HepG2 (cell line): ENCODE measurements around the gene GDF15. TPM values are rescaled to one million over a fixed set of nuclear protein-coding genes. Genes with fewer than 3 reads are reported as not detected.

Source experiments
- CBFB ChIP-seq: sonication (generic); formaldehyde crosslinking; IDR thresholded peaks from 2 replicates; pipeline ENCODE4 v1.4.0; 2020; ENCODE audit warnings: missing genetic modification reagents
- DRAP1 ChIP-seq: IDR thresholded peaks from 2 replicates; pipeline ENCODE4 v1.6.1; 2016; ENCODE audit warnings: missing genetic modification reagents, missing compliant biosample characterization
- GATAD2A ChIP-seq: IDR thresholded peaks from 2 replicates; pipeline ENCODE4 v1.6.1; 2016
- GFI1 ChIP-seq: sonication (generic); formaldehyde crosslinking; IDR thresholded peaks from 2 replicates; pipeline ENCODE4 v1.5.0; 2020; ENCODE audit warnings: missing genetic modification reagents, mild to moderate bottlenecking, borderline replicate concordance
- KDM3A ChIP-seq: IDR thresholded peaks from 2 replicates; pipeline ENCODE4 v1.6.1; 2018; ENCODE audit warnings: low read depth, missing compliant biosample characterization
- NFATC3 ChIP-seq: sonication (generic); formaldehyde crosslinking; IDR thresholded peaks from 2 replicates; pipeline ENCODE4 v1.5.1; 2020; ENCODE audit warnings: mild to moderate bottlenecking, missing genetic modification reagents
- RBM22 ChIP-seq: fragments of 200-400 bp; formaldehyde crosslinking; optimal IDR thresholded peaks from 2 replicates; pipeline ENCODE3; 2017; ENCODE audit warnings: mild to moderate bottlenecking, low read length, moderate library complexity
- RFXANK ChIP-seq: IDR thresholded peaks from 2 replicates; pipeline ENCODE4 v1.6.1; 2016
- SNAI1 ChIP-seq: sonication (generic); formaldehyde crosslinking; IDR thresholded peaks from 2 replicates; pipeline ENCODE4 v1.5.0; 2020; ENCODE audit warnings: mild to moderate bottlenecking, missing genetic modification reagents, borderline replicate concordance
- SP140L ChIP-seq: sonication (generic); formaldehyde crosslinking; IDR thresholded peaks from 2 replicates; pipeline ENCODE4 v1.4.0; 2020; ENCODE audit warnings: missing genetic modification reagents, borderline replicate concordance
- SRSF9 ChIP-seq: fragments of 200-400 bp; formaldehyde crosslinking; IDR thresholded peaks from 2 replicates; pipeline ENCODE4 v1.6.1; 2018; ENCODE audit warnings: borderline replicate concordance, mild to moderate bottlenecking, low read depth, low read length; ENCODE audit not compliant: insufficient read depth, poor library complexity, severe bottlenecking
- SRY ChIP-seq: sonication (generic); formaldehyde crosslinking; IDR thresholded peaks from 2 replicates; pipeline ENCODE4 v1.8.0; 2022; ENCODE audit warnings: mild to moderate bottlenecking, missing genetic modification reagents
- TP53 ChIP-seq: sonication (generic); formaldehyde crosslinking; conservative IDR thresholded peaks from 2 replicates; pipeline ENCODE4 v1.4.0; 2020; ENCODE audit warnings: missing genetic modification reagents
- ZBED4 ChIP-seq: sonication (generic); formaldehyde crosslinking; IDR thresholded peaks from 2 replicates; pipeline ENCODE4 v1.4.0; 2020; ENCODE audit warnings: missing genetic modification reagents, borderline replicate concordance
- ZEB1 ChIP-seq: IDR thresholded peaks from 2 replicates; pipeline ENCODE4 v1.6.1; 2012; ENCODE audit warnings: mild to moderate bottlenecking, low read depth, inconsistent platforms; ENCODE audit not compliant: insufficient replicate concordance
- ZFP37 ChIP-seq: sonication (generic); formaldehyde crosslinking; IDR thresholded peaks from 2 replicates; pipeline ENCODE4 v1.4.0; 2020; ENCODE audit warnings: missing genetic modification reagents, borderline replicate concordance
- ZNF274 ChIP-seq: sonication (generic); formaldehyde crosslinking; IDR thresholded peaks from 2 replicates; pipeline ENCODE4 v1.5.1; 2020; ENCODE audit warnings: mild to moderate bottlenecking, missing genetic modification reagents
- ZNF282 ChIP-seq: fragments of 450-650 bp; IDR thresholded peaks from 2 replicates; pipeline ENCODE4 v1.6.1; 2018; ENCODE audit not compliant: partially characterized antibody
- ZNF383 ChIP-seq: sonication (generic); formaldehyde crosslinking; IDR thresholded peaks from 2 replicates; pipeline ENCODE4 v1.4.0; 2020; ENCODE audit warnings: missing genetic modification reagents, mild to moderate bottlenecking, borderline replicate concordance
- ZNF512 ChIP-seq: sonication (generic); formaldehyde crosslinking; IDR thresholded peaks from 2 replicates; pipeline ENCODE4 v1.4.0; 2020; ENCODE audit warnings: mild to moderate bottlenecking, missing genetic modification reagents
- ZNF710 ChIP-seq: sonication (generic); formaldehyde crosslinking; IDR thresholded peaks from 2 replicates; pipeline ENCODE4 v1.5.0; 2020; ENCODE audit warnings: mild to moderate bottlenecking, missing genetic modification reagents, borderline replicate concordance
- ZNF777 ChIP-seq: sonication (generic); formaldehyde crosslinking; IDR thresholded peaks from 2 replicates; pipeline ENCODE4 v1.4.0; 2020; ENCODE audit warnings: missing genetic modification reagents
- polyA plus RNA-seq, 8 experiments: library from polyadenylated mRNA; depleted of rRNA in 3 of 8; stranded (reverse) in 7 of 8; unstranded in 1 of 8; fragments of >200 nt; fragmentation: Illumina TruSeq in 4 of 8; extraction: Trizol in 4 of 8; gene quantifications; 2 replicates each; pipeline versions ENCODE4 v1.2.1 to v1.2.3, GENCODE V29; 2011 to 2016; ENCODE audit warnings: low read depth in 4 of 8, missing spikeins in 1 of 8, mixed read lengths in 1 of 8; ENCODE audit not compliant: insufficient read depth in 1 of 8
- total RNA-seq, 5 experiments: library from RNA; depleted of rRNA; stranded (reverse); fragments of >200 nt; fragmentation: Illumina TruSeq; extraction: Trizol; gene quantifications; 2 replicates each; pipeline ENCODE4 v1.2.3, GENCODE V29; 2016; ENCODE audit warnings: low read depth in 1 of 5

The GDF15 gene
- total and polyA plus RNA-seq, 2 of the 13 experiments (the other 11 are each of a cell fraction or from before 2014, with no cell fraction given) = 146 to 422 TPM

GRCh38 chr19:18373892-18374629 is 11.9 kb upstream of the GDF15 start (continued):
- TF ChIP-seq ZNF512 (CRISPR knock-in tag) (no peak), DRAP1 (CRISPR knock-in tag) (peak; percentile 68; the same call in 1 of the 2 replicates), ZNF710 (peak; percentile 54), ZEB1 (no peak), SRY (CRISPR knock-in tag) (0 out of 2 replicates have a peak, but pooled peaks have one; percentile 37), ZFP37 (CRISPR knock-in tag) (no peak), CBFB (CRISPR knock-in tag) (peak; percentile 52; the same call in 1 of the 2 replicates), RFXANK (CRISPR knock-in tag) (no peak), SRSF9 (no peak), GFI1 (CRISPR knock-in tag) (peak; percentile 46; the same call in 1 of the 2 replicates), ZNF274 (no peak), ZNF777 (CRISPR knock-in tag) (no peak), ZNF282 (no peak), GATAD2A (peak; percentile 76), KDM3A (no peak), SNAI1 (CRISPR knock-in tag) (peak; percentile 67; the same call in 1 of the 2 replicates), NFATC3 (CRISPR knock-in tag) (no peak), RBM22 (peak; percentile 45), SP140L (no peak), TP53 (CRISPR knock-in tag) (peak; percentile 99), ZBED4 (CRISPR knock-in tag) (peak; percentile 78; the same call in 1 of the 2 replicates), ZNF383 (CRISPR knock-in tag) (no peak)
